GM19351 (cell line): ENCODE measurements around the gene CCDC167.

Source experiments
- ATAC-seq: cut with Tn5 transposase; IDR thresholded peaks from one replicate; pipeline ENCODE4 v1.9.1; 2021; ENCODE audit warnings: mild to moderate bottlenecking, moderate library complexity; ENCODE audit not compliant: unreplicated experiment

CCDC167 gene

DNA sequence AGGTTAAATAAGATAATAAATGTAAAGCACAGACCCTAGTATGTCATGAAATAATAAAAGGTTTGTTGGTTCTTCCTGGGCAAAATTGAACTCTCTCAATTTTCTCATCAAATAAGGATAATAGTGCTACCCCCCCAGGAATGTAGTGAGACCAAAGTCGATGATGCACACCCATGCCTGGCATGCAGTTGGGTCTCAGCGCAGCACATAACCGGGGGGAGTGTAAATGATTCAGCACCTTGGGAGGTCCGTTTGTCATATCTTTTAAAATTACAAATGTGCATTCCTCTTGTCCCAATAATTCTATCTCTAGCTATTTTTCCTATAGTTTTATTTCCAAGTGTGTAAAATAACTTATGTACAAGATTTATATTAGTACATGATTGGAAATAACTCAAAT lies 31.3 kb upstream of the CCDC167 start:
- ATAC-seq: no peak

DNA sequence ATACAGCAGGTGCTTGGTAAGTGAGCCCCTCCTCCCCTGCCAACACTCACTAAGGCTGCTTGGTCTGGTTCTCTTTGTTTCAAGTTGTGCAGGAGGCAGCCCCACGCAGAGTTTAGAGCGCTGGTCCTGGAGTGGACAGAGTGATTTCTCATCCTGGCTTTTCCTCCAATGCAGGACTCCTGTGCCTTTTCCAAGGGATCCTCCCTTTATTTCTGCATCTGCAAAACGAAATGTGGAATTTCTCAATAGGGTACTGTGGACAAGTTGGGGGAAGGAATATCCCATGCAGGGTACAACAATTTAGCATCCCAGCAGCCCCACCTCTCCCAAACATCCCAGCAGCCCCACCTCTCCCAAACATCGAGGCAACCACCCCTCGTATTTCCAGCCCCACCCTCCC lies 30.6 kb upstream of the CCDC167 start:
- ATAC-seq: no peak

DNA sequence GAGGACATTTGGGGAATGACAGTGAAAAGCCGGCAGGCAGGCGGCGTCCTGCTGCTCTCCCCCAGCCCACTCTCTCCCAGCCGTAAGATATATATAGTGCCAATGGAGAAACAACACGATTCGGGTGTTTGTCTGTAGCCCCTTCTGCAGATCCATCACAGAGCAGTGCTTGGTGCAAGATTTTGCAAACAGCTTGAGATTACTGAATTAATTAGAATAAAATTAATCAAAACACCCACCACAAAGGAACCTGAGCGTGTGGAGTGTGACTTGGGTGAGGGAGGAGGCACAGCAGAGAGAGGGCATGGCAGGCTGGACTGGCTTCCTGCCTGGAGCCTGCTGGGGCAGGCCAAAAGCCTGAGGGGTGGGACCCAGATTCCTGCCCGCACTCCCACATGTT lies 28.8 kb upstream of the CCDC167 start:
- ATAC-seq: no peak

- ATAC-seq: no peak
Observed at GRCh38 chr6:37525460-37526357, 26.0 kb upstream of the CCDC167 start.

DNA sequence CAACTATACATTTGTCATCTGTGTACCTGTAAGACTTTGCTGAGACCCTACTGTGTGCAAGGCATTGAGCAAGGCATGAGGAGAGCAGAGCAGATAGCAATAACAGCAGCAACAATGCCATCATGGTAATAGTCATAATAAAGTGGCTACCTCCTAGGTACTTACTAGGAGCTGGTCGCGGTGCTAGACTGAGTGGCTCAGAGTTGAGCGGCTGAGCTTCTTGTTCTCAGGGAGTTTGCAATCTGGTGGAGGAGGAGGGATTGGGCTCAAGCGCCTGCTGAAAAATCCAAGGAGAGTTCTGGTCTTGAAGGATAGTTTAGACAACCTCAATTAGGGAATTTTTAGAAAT lies 25.3 kb upstream of the CCDC167 start:
- no peak for ATAC-seq

- ATAC-seq: no peak
Observed at GRCh38 chr6:37524025-37524969, 24.6 kb upstream of the CCDC167 start.

GRCh38 chr6:37523412-37523811 lies 23.7 kb upstream of the CCDC167 start:
- no peak for ATAC-seq

GRCh38 chr6:37522836-37523235 lies 23.1 kb upstream of the CCDC167 start:
- no peak for ATAC-seq

DNA sequence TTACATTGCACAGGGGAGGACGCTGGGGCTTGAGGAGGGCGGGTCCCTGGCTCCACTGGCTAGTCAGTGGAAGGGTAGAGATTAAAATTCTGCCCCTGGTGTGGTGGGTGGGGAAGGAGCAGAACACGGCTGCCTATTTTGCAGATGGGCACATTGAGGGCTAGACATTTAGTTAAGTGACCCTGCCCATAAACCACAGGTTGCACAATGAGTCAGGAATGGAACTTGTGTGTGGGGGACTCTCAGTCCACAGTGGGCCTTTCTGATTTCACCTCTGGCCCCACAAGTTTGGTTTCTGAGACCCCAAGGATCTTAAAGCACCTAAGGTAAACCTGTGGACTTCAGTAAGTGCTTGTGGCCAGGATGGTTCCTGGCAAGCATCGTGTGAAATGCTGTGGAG lies 22.0 kb upstream of the CCDC167 start:
- peak; percentile 50 for ATAC-seq

DNA sequence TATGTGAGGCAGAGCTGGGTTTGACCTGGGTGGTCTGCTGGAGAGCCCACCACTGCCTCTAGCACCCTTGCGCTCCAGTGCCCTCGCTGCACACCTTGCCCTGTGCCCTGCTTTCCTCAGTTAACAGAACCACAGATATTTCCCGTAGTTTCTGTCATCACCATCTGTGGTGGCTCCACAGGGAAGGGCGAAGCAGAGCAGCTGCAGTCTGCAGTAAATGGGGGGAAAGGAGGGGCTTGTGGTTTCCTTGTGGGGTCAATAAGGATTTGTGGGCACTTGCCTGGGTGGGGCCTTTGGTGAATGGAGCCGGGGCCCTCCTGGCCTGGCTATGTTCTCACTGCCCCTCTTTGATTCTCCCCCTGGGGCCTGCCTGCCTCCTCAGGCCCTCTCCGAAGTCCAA lies 21.2 kb upstream of the CCDC167 start:
- no peak for ATAC-seq

- no peak for ATAC-seq
Observed at GRCh38 chr6:37519461-37519860, 19.8 kb upstream of the CCDC167 start.

DNA sequence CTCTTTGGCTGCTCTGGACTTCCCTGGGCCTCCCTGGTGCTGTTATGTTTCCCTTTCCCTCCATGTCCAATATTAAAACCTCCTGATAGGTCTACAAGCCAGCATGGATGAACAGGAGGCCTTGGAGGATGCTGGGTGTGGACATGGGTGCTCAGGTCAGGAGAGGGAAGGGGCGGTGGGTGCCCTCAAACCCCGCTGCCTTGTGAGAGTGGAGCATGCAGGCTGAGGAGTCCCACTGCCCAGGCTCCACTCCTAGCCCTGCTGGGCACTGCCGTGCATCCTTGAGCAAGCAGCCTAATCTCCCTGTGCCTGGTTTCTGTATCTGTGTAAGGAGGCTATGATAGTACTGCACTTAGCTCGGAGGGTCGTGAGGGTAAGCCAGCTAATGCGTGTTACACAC lies 18.4 kb upstream of the CCDC167 start:
- no peak for ATAC-seq

GRCh38 chr6:37517411-37517812 lies 17.7 kb upstream of the CCDC167 start:
- ATAC-seq: no peak

GRCh38 chr6:37516920-37517405 lies 17.3 kb upstream of the CCDC167 start:
- ATAC-seq: no peak

GRCh38 chr6:37516076-37516919 lies 16.6 kb upstream of the CCDC167 start:
- peak; percentile 58 for ATAC-seq

GRCh38 chr6:37515712-37516075 lies 16.0 kb upstream of the CCDC167 start:
- ATAC-seq: no peak

- ATAC-seq: no peak
Observed at GRCh38 chr6:37514837-37515236, 15.1 kb upstream of the CCDC167 start.

DNA sequence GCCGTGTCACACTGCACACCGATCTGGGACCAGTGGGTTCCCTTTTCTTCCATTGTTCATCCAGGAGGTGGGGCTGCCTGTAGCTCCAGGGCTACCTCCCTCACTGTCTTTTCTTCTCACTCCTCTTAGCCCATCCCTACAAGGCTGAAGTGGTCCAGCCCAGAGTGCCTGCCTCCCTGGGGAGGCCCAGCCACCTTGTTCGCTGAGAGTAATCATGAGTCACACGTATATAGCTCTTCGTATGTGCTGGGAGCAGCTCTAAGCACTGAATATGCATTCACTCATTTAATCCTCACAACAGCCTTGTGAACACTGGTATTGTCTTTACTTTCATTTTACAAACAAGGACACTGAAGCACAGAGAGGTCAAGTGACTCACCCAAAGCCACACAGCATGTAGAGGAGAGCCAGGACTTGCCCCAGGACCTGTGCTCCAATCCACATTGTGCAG lies 14.7 kb upstream of the CCDC167 start:
- ATAC-seq: no peak

GRCh38 chr6:37513576-37513975 lies 13.9 kb upstream of the CCDC167 start:
- no peak for ATAC-seq

- ATAC-seq: no peak
Observed at GRCh38 chr6:37513155-37513554, 13.5 kb upstream of the CCDC167 start.
